ENCODE results near the gene SARS2.

DNA sequence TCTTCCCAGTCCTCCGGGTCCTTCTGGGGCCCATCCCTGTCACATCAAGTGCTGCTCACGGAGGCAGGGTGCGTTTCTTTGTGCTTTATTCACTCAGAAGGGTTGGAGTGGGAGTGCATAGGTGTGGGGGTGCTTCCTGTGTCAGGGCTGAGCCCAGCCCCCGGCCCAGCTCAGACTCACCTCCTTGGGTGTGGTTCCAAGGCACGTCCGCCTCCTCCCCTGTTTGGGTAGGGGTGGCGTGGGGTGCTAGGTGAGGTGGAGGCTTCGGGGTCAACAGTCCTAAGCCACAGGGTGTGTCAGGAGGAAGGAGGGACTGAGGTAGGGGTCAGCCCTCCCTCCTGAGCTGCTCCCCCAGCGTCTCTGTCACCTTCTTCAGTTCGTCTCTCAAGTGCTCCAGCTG, 21.7 kb downstream of the SARS2 start:
- TF ChIP-seq POLR2A (IDR thresholded peaks at IDR 0.05) (no peak), POLR2AphosphoS5 (IDR thresholded peaks at IDR 0.05) (no peak), EP300 (IDR thresholded peaks at IDR 0.05) (no peak)
- TF ChIP-seq, protein P1, sequence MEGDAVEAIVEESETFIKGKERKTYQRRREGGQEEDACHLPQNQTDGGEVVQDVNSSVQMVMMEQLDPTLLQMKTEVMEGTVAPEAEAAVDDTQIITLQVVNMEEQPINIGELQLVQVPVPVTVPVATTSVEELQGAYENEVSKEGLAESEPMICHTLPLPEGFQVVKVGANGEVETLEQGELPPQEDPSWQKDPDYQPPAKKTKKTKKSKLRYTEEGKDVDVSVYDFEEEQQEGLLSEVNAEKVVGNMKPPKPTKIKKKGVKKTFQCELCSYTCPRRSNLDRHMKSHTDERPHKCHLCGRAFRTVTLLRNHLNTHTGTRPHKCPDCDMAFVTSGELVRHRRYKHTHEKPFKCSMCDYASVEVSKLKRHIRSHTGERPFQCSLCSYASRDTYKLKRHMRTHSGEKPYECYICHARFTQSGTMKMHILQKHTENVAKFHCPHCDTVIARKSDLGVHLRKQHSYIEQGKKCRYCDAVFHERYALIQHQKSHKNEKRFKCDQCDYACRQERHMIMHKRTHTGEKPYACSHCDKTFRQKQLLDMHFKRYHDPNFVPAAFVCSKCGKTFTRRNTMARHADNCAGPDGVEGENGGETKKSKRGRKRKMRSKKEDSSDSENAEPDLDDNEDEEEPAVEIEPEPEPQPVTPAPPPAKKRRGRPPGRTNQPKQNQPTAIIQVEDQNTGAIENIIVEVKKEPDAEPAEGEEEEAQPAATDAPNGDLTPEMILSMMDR (IDR thresholded peaks at IDR 0.05), result no peak

Measured in gastroesophageal sphincter (tissue), 3 donors.